HG03571 (cell line): Measurements from ENCODE around the gene C2CD4D.
"Not testable (repeated sequence)": the region's sequence is repeated elsewhere in the genome, so short reads cannot be mapped to it uniquely, and the experiment has no call there.

Experiments
- ATAC-seq: cut with Tn5 transposase; IDR thresholded peaks from one replicate; pipeline ENCODE4 v1.9.1; 2021; ENCODE audit not compliant: unreplicated experiment

C2CD4D gene

DNA sequence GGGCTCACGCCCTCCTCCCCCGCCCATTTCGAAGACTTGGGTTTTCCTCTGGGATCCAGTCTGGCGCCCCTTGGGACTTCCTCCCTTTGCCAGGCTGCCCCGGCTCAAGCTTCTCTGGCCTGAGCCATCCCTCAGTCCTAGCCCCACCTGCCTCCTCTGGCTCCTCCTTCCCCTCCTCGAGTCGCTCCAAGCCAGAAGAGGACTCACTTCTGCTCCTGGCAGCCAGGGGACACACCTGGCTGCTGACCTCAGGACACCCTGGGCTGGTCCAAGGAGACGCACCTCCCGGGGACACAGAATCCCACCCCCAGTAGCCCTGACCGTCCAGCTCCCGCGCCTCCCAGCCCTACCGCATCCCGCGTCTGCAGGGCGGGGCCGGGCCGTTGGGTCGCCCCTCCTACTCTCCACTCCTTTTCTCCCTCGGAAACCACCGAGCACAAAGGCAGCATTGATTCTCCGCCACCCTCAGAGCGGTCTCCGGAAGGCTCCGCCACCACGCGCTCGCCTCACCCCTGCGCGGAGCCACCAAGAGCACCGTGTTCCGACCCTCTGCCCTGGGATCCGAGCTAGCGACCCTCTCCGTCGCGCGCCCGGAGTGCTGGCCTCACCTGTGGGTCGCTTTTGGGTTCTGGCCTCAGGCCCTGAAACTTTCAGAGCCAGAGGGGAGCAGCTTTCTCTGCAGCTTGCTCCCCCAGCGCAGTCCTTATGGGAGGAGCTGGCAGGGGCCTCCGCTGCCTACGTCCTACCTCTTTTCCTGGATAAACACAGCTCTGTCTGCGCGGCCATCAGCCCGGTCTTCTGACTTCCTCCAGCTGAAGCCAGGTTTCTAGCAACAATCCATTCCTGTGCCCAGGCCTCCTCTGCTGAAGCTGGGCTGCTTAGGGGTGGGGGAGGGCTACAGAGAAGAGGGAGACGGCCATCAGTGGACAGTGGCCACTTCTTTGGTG lies at the start of gene C2CD4D:
C2CD4D (minus strand) TSS at position 364 of the 947 bp plus-strand sequence. CDS start 831 bp downstream, outside the sequence.
- no peak for ATAC-seq

GRCh38 chr1:151888972-151889570 lies 49.5 kb upstream of the C2CD4D start:
- no peak for ATAC-seq

DNA sequence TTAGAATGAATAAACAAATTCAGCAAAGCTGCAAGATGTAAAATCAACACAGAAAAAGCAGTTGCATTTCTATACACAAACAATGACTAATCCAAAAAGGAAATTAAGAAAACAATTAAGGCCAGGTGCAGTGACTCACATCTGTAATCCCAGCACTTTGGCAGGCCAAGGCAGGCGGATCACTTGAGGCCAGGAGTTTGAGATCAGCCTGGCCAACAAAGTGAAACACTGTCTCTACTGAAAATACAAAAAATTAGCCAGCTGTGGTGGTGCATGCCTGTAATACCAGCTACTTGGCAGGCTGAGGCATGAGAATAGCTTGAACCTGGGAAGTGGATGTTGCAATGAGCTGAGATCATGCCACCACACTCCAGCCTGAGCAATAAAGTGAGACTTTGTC lies 47.4 kb upstream of the C2CD4D start:
- ATAC-seq = no peak

DNA sequence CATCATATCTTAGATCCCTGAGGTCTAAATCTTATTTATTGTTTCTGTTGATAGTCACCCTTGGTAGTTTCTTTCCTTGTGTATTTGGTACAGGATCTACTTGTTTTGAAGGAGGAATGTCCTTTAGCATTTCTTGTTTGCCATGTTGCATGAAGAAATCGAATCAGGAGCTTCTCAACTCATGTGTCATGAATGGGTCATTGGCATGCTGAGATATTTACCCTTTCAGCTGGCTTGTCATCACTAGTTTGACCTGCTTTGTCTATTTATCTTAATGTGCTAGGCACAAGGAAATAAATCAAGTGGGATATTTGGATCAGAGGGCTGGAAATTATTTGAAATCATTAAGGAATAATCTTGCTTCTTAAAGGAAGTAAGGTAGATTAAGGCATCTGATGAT lies 45.9 kb upstream of the C2CD4D start:
- no peak for ATAC-seq

- not testable (repeated sequence) for ATAC-seq
Measured at GRCh38 chr1:151884879-151885278, 45.3 kb upstream of the C2CD4D start.

- ATAC-seq = not testable (repeated sequence)
Measured at GRCh38 chr1:151884445-151884844, 44.8 kb upstream of the C2CD4D start.

DNA sequence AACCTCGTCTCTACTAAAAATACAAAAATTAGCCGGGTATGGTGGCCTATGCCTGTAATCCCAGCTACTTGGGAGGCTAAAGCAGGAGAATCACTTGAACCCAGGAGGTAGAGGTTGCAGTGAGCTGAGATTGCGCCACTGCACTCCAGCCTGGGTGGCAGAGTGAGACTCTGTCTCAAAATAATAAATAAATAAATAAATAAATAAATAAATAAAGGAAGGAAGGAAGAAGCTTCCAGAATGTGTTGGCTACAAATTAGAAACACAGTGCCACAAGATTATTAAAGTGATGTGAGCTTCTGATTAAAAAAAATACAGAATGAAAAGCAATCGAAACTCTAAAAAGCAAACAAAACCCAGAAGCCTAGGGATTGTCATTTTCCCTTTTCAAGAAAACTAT lies 44.3 kb upstream of the C2CD4D start:
- ATAC-seq = not testable (repeated sequence)

- not testable (repeated sequence) for ATAC-seq
Measured at GRCh38 chr1:151882918-151883317, 43.3 kb upstream of the C2CD4D start.

- no peak for ATAC-seq
Measured at GRCh38 chr1:151882466-151882865, 42.8 kb upstream of the C2CD4D start.

DNA sequence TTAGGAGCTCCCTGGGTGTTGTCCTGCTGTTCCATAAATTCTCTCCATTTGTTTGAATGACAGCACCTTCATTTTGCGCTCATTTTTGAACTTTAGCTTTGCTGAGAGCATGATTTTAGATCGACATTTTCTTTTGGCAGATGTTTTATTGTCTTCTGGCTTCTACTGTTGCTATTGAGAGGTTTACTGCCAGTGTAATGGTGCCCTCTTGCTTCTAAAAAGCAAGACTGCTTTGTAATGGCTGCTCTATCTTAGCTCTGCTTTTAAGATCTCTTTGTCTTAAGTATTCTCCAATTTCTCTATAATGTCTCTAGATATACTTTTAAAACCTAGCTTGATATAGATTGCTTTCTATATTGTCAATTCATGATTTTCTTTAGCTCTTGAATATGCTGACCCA lies 41.9 kb upstream of the C2CD4D start:
- ATAC-seq = no peak

- ATAC-seq = no peak
Measured at GRCh38 chr1:151875419-151876097, 35.9 kb upstream of the C2CD4D start.

DNA sequence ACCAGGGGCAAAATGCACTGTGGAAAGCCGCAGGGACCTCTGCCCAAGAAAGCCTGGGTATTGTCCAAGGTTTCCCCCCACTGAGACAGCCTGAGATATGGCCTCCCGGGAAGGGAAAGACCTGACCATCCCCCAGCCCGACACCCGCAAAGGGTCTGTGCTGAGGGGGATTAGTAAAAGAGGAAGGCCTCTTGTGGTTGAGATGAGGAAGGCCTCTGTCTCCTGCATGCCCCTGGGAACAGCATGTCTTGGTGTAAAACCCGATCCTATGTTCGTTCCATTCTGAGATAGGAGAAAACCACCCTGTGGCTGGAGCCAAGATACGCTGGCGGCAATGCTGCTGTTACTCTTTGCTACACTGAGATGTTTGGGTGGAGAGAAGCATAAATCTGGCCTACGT lies 33.2 kb upstream of the C2CD4D start:
- not testable (repeated sequence) for ATAC-seq

DNA sequence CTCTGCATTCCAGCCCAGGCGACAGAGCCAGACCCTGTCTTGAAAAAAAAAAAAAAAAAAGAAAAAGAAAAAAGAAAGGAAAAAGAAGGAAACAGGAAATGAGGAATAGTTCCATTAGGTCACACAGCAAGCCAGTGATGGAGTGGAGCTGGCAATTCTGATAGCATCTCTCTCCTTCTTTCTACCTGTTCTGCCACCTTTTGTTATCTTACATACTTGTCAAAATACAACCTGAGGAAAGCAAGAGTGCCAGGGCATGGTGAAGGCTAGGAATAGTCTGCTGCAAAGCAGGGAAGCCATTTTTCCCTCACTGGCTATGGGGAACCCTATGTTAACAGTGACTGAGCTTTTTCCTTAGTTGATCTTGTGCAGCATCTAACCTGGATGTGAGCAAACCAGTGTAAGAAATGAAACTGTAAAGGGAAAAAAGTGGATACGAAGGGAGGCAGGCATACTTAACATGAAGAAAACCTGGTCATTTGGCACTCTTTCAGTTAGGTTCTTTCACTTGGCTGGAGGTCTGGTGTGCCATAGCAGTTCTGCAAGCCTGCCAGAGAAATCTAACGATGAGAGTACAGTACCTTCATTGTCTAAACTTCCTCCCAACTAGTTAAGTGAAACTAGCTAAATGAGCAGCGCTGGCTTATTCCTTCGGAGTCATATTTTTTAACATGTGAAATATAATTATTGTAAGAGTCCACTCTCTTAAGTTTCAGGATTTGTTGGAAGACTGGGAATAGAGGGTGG lies 31.8 kb upstream of the C2CD4D start:
- no peak for ATAC-seq

DNA sequence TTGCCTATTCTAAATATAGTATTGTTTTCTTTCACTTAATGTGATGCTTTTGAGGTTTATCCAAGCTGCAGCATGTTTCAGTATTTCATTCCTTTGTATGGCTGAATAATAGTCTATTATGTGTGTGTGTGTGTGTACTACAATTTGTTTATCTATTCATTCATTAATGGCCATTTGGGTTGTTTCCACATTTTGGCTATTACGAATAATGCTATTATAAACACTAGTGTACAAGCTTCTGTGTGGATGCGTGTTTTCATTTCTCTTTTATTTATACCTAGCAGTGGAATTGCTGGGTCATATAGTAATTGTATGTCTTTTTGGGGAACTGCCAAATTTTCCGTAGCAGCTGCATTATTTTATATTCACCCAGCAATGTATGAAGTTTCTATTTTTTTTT lies 28.9 kb upstream of the C2CD4D start:
- no peak for ATAC-seq

GRCh38 chr1:151867765-151868411 lies 28.3 kb upstream of the C2CD4D start:
- no peak for ATAC-seq

GRCh38 chr1:151867321-151867720 lies 27.7 kb upstream of the C2CD4D start:
- no peak for ATAC-seq

DNA sequence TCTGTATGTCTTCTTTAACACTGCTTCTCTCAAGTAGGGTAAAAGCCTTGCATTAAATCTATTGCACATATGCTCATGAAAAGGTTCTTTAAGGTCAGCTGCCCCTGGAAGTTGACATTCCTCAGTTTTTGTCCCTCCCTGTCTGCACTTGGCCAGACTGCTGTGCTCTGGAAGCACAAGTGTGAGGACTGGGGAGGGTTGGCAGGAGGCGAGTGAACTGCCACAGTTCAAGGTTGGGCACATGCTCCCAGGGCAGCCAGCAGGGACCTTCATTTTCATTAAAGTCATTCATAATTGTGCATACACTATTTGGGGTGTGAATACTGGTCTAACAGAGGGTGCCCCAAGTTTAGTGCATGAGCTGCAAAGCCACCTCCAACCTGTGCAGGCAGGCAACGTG lies 24.8 kb upstream of the C2CD4D start:
- ATAC-seq = no peak

GRCh38 chr1:151862604-151863003 lies 23.0 kb upstream of the C2CD4D start:
- no peak for ATAC-seq

- no peak for ATAC-seq
Measured at GRCh38 chr1:151860504-151861187, 21.0 kb upstream of the C2CD4D start.

DNA sequence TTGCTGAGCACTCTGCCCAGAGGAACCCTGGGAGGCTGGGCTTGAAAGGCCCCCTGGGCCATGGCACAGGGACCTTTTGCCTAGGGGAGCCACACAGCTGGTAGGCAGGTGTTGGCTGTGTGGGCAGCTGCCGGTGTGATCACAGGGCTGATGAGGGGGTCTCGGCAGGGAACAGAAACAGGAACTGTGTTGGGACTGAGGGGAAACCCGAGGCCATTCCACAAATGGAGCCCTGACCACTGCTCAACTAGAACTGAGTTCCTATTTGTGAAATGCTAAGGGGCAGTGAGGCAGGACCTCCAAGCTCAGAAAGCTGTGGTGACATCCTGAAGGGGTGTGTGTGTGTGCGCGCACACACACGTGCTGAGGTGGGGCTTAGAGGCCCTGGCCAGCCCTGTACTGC lies 20.3 kb upstream of the C2CD4D start:
- ATAC-seq = no peak
